Fibroblast of the conjunctiva (primary cell): ENCODE data around the gene BEND5.

Experiments
- DNase-seq: peaks from one replicate; pipeline ENCODE4 v3.0.0-alpha.2; 2010; ENCODE audit warnings: low read depth

BEND5 gene

DNA sequence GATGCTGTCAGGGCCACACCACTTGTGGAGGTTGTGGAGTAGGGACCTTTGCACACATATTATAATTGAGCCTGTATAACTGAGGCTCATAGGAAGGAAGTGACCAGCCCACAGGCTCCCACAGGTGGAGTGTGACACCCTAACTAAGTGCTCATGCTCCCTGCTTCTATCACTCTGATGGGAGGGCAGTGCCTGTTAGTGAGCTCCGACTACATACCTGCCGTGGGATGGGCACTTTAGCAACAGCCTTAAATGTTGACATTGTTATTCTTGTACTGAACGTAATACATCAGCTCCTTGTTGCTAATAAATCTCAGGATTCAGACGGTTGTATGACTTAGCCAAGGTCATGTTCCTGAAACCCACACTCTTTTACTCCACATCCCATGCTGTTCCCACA lies 58.0 kb downstream of the BEND5 start:
- no peak for DNase-seq

DNA sequence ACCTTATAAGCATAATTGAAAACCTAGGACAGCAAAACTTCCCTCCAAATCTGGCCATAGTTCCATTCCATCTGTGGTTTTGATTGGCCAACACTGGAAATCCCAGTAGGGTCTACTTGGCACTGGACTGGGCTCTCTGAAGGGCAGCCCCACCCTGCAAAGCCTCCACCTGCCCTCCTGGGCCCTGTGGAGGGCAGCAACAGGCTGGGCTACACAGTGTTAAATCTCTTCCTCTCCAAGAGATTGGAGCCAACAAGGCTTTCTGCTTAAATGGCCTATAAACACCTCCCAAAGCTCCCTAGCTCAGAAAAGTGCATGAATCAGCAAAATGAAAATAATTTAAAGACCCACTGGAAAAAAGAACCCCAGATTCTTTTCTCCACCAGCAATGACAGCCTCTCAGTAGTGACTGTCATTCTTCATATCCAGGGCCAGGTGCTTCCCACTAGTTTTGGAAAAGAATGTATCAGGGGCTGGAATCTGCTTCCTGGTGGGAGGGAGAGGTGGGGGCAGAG lies 58.5 kb downstream of the BEND5 start:
- no peak for DNase-seq

DNA sequence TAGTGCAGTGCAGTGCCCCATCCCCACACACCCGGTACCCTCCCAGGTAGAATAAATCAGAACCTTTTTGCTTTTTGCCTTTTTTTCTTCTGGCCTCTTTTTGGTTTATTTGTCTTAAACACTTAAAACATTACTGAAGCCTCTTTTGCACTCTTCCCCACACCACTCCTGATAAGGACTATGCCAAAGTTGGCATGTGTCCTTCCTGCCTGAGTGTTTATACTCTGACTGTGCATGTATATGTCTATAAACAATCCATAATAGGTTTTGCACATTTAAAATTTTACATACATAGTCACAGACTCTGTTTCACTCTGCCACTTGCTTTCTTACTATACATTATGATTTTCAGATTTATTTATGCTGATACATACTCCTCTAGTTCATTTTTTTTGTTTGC lies 59.6 kb downstream of the BEND5 start:
- no peak for DNase-seq

DNA sequence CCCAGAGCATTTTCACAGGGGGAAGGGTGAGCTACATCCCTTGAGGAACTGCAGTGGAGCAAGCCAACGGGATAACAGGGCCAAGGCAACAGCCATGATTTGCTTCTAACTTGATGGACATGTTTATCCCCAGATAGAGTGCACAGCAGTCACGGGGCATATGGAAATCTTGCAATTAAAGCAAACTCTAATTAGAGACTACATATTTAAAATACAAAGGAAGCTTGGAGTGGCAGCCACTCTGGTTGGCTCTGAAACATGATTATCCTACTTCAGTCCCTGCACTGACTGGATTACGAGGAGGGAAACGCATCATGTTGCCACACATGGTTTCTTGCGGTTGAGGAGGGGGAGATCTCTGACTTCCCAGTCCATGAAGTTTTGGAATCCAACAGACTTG lies 60.8 kb downstream of the BEND5 start:
- DNase-seq = no peak

DNA sequence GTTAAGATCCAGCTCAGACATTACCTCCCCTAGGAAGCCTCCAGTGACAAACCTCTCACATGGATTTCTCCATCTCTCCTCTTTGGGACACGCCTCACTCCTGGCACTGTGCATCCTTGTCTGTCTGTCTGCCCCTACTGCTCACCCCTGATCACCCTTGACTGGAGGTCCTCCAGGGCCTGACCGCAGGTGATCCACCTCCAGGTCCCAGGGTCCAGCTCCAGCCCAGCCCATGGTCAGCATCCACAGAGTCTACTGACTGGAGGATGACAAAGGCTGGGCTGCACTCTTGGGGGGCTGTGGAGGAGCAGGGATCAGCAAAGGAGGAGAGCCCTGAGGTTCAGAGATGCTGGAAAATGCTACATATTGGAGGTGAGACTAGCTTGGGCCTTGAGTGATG lies 65.8 kb downstream of the BEND5 start:
- DNase-seq = no peak

DNA sequence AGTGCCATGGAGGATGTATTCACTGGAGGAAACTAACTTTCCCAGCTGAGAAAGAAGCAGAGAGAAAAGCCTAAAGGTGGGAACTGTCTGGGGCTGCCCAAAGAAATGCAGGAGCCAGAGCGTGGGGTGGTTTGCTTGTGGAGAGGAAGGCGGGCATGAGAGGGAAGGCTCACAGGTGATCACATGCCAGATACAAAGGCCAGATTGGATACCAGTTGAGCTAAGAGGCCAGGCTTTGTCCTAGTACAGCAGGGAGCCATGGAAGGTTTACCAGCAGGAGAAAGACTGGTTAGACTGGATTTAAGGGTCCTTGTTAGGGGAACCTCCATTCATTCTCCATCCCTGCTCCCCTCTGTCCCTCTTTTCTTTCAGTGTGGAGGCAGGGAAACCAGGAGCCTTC lies 66.4 kb downstream of the BEND5 start:
- DNase-seq = no peak

DNA sequence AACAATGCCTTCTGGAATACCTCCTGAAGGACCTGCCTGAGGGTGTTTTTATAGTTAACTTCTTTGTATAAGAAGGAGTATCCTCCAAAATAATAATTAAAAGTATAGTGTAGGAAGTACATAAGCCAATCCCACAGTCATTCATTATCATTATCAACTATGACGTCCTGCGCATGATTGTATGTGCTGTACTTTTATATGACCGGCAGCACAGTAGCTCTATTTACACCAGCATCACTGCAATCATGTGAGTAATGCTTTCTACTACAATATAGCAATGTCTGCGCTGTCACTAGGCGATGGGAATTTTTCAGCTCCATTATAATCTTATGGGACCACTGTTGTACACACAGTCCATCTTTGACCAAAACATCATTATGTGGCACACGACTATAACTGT lies 72.0 kb downstream of the BEND5 start:
- DNase-seq = no peak

DNA sequence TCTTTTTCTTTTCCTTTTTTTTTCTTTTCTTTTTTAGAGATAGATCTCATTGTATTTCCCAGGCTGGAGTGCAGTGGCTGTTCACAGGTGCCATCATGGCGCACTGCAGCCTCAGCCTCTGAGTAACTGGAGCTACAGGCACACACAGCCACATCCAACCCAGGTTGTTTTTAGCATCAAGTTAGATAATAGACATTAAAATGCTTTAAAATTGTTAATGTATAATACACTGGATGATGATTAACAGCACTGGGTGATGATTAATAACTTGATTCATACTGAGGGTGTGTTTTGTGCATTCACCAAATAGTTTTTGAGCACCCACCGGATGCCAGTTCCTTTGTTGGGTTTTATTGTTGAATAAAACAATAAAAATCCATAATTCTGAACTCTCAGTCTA lies 75.2 kb downstream of the BEND5 start:
- no peak for DNase-seq

DNA sequence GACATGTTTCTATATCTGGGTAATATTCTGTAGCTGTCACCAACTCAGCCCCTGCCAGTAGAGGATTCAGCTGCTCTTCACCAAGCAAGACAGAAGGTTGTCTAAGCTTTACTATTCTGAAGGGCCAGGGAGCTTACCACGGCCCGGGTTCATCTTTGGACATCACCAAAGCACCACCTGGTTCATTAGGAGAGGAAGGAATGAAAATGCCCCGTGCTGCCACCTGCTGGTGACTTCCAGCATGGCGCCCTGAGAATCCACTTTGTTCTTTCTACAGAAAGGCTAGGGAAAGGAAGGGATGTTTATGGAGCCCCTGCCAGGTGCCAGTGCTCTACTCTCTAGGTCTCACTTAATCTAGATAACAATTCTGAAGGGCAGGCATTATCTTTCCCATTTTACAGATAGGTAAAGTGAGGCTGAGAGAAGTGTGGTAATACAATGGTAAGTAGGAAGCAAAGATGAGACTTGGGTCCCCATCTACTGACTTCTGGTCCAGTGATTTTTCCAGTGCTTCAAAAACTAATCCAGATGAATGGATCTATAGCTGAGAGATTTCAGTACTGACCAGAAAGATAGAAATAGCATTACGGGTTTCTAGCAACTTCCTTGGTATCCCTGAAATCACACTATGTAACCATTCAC lies 79.5 kb downstream of the BEND5 start:
- no peak for DNase-seq

DNA sequence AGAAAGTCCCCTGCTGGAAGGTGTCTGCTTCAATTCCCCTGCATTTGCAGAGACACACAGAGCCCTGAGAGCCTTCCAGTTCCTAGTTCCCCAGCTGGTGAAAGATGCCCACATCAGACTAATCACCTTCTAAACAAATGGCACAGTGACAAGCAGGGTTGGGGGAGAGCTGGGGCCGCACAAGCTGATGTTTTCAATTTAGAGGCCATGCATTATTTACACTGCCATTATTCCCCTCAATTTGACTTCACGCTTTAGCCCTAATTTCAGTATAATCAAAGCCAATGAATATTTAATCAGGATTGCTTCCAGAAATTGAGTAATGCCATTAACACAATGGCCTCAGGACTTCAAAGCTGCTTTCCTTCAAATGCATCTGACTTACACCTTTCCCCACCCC lies 81.5 kb downstream of the BEND5 start:
- no peak for DNase-seq

DNA sequence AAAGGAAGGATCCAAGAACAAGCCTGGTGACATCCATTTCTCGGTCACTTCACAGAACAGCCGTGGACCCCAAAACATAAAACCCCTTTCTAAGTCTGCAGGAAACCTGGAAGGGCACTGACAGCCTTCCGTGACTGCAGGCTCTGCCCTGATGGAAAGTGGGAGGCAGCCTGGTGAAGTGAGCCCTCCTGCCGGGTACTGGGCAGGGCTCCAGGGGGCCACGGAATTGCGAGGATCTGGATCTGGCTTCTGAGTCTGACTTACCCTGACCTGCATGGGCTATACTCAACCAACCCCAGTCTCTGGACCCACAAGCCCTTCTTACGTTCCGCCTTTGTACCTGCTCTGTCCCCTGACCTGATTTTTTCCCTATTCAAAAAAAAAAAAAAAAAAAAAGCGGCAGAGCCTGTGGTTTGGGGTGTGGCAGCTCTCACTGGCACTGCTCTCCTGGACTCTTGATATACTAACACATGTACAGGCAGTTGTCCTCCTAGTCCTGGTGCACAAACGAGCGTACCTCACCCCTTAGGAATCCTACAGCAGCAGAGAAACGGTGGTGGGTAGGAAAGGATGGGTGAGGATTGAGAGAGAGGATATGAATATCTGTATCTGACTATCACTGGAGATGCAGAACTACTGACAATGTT lies 82.9 kb downstream of the BEND5 start:
- DNase-seq = no peak

DNA sequence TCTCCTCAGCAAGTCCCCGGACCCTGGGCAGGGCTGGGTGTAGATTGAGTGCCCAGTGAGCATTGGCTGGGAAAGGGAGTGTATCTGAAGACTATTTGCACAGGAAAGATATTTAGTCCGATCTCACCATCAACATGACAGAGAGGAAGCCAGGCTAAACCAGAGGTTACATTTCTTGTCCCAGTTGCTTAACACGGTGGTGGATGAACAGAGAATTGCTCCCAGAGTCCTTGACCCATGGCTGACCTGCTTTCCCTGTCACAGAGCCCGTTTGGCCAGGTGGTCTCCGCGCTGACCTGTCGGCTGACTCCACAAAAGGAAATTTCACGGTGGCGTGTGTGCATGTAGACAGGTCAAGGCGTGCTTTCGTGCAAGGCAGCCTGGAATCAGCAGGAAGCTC lies 83.5 kb downstream of the BEND5 start:
- no peak for DNase-seq

DNA sequence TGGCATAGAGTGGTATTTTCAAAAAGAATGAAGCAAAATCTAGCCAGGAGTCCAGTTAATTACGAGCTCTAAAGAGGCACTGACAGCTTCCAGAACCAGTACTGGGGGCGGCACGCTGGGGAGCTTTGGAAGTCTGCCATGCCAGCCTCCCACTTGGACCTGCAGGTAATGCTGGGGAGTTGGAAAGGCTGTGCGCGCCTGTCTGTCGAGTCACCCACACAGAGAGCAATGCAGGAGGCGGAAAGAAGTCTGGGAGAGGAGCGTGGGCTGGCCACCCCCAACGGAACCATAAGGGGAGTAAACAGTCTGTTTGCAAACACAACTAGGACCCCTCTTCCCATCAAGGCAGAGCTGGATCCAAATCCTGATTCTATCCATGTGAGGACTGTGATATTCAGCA lies 84.5 kb downstream of the BEND5 start:
- no peak for DNase-seq

DNA sequence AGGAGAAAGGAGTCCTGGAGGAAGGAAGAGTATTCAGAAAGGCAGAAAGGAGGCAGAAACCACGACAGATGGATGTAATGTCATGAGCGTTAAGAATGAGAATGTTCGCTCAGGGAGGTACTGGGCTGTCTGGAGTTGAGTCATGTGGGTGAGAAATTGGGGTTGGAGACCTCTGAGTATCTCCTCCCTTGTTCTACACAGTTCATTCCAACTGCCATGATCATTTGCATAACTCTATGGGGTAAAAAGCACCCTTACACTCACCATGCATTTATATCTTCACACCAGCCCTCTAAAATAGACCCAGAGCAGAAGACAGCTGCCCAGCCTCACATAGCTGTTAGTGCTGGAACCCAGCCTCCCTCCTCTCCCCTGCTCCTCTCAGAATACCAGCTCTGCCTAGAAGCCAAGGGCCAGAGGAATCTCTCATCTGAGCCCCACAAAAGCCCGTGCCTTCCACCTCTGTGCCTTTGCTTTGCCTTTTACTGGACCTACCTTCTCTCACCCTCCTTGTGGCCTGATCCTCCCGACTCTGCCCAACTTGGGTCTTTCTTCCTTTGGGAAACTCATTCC lies 85.2 kb downstream of the BEND5 start:
- no peak for DNase-seq

DNA sequence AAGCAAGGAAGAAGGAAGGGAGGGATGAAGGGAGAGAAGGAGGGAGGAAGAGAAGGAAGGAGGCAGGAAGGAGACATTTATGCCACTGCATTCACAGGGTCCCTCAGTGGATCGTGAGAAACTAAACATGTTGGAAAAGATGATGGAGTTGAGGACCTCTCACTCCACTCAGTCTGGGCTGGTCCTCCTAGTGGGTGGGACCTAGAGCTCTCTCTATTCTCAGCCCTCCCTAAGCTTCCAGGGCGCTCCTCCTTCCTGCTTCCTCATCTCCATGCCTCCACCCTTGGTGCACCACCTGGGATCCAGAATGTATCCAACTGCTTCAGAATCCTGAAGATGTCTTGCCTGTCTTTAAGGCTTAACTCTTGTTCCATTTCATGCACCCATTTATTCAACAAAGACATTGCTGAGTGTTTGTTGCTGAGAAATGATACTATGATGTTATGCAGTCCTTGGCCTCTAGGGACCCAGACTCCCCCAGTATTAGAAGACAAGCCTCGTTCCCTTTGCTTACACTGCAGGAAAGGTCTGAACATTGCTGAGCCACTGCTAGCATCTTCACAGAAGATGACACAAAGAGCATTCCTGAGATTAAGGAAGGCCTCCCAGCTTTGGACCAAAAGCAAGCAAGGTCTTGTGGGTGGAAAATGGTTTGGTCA lies 88.5 kb downstream of the BEND5 start:
- no peak for DNase-seq

DNA sequence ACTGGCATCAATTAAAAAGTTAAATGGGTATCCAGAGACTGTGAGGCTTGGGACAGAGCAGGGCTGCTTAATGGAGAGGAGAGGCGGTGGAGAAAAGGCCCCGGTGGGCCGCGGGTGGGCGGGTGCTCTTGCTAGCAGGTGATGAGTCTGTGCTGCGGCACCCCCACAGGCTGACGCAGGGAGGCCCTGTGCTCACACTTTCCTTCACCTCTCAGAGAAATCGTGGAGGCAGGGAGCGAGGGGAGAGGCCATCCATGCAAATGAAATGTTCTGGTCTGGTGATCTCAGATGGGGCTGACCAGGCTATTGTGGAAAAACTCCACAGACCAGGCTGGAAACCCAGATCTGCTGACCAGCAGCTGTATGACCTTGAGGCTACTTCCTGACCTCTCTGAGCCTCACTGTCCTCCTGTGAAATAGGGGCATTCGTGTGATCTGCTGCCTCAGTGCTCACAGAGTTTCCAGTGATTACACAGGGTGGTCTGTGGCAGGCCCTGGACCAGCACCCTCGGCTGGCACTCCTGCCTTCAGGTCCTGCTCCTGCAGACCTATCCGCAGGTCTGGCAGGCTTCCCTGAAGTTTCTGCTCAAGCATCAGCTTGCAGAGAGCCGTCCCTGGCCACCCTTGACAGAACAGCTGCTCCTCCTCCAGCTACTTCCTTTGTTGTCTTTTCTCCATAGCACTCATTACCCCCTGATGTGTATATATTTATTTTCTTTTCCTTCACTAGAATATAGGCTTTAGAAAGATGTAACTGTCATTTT lies 89.2 kb downstream of the BEND5 start:
- DNase-seq = no peak

DNA sequence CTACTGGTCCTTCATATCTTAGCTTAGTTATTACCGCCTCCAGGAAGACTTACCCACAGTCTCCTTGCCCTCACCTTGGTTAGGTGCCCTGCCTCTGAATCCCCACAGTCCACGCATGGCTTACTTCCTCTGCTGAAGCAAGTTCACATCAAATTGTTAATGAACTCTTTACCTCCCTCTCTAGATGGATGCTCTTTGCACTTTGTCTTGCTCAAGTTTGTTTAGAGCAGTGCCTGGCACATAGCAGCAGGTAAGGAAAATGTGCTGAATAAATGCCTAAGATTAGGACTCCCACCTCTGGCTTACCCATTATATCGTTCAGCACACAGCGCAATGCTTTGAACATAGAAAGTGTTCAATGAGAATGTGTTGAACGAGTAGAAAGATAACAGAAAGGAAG lies 90.5 kb downstream of the BEND5 start:
- no peak for DNase-seq

DNA sequence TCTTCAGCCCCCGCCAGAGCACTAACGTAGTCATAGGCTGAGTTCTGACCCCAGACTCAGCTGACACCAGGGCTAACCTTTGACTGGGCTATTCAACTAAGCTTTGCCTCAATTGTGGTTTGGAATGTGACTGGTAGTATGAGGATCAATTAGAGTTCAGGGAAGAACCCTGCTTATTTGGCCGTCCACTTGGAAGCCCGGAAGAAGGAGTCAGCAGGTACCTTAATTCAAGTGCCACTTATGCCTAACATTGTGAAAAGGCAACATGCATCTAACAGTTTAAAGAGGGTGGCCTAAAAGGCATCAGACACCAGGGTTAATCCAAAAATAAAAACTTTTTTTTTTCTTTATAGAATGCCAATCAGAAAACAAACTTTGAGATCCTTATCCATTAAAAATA lies 92.3 kb downstream of the BEND5 start:
- DNase-seq = no peak

DNA sequence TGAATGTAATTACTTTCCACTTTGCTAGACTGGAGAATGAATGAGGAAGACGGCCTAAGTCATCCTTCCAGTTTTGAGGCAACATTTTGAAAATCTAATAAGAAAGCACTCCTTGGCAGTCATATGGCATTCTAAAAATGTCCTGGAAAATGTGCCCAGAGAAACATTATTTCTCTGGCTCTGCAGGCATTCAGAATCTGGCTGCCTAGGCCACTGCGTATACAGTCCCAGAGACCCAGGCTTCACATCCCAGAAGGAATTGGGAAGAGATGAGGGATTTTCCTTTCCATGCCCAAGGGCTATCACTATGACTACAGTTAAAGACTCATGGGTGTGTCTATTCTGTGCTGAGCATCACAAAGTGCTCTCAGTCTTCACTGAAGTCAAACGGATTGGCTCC lies 92.9 kb downstream of the BEND5 start:
- no peak for DNase-seq

DNA sequence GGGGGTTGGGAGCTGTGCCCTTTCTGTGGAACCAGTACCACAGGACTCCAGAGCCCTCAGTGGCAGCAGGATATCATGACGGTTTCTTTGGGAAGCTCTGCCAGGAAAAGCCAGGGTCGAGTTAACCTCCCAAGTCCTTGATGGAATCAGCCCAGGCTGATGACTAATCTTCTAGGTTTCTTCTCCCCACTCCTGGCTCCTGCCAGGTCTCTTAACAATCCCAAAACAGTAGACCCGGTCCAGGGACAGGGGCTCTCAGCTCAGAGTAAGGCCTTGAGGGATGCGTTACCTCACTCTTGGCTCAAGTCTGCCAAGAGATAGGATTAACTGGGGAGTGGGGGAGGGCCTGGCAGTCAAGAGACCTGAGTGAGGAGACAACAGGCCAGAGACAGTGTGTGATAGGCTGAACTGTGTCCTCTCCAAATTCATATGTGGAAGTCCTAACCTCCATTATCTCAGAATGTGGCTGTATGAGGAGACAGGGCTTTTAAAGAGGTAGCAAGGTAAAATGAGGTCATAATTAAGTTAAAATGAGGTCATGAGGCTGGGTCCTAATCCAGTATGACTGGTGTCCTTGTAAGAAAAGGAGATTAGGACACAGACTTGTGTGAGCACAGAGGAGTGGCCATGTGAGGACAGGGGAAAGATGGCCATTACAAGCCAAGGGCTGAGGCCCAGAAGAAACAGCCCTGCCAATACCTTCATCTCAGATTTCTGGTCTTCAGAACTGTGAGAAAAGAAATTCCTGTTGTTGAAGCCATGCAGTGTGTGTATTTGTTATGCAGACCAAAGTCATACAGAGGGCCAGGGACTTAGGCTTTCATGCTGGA lies 95.0 kb downstream of the BEND5 start:
- no peak for DNase-seq

DNA sequence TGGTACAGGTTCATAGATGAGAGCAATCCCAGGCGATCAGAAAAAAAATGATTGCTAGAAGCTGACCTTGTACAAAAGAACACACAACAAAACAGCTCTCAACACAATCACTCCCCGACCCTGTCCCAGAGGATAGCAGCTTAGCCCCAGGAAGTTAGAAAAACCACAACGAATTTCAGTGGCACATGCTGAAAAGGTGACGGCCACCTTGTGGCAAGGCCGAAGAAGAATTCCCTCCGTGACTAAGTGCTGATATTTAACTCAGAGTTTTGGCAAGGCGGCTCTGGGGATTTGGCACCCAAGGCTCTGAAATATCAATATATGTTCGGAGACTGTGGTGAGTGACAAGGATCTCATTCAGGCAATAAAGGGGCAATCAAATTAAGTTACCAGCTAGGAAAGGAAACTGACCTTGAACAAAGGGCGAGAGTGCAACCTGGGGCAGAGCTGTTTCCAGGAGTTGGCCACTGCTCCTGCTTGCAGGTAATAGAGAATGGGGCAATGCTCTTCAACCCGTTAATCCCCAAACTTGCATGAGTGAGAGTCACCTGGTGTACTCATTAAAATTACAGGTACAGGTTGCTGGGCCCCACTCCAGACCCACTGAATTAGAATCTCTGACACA lies 96.2 kb downstream of the BEND5 start:
- no peak for DNase-seq
